Activated CD8-positive, alpha-beta memory T cell treated with anti-CD3 and anti-CD28 coated beads, Interleukin-2, amount 10 ng/mL, durations not matched to agents 7 days and 5 days (primary cell): ENCODE data around the gene ABI1. TPM values are rescaled to one million over a fixed set of nuclear protein-coding genes. Genes with fewer than 3 reads are reported as not detected.

Source experiments
- ATAC-seq: fragments of 150-1000 bp; cut with Tn5 transposase; one replicate; pipeline ENCODE4 v1.10.0; 2021; ENCODE audit warnings: moderate library complexity
- CTCF ChIA-PET: fragments of 350-600 bp; sonication (Branson Sonifier 250); formaldehyde crosslinking; loops from one replicate; lab custom pipeline; 2021; ENCODE audit warnings: antibody characterized with exemption; lab: Charles Lee
- DNase-seq: peaks from one replicate; pipeline ENCODE4 v3.0.0-alpha.2; 2020
- H3K27ac Mint-ChIP-seq: one replicate; pipeline ENCODE4 v1.8.0; 2021; ENCODE audit warnings: mild to moderate bottlenecking, mixed read lengths
- H3K27me3 Mint-ChIP-seq: one replicate; pipeline ENCODE4 v1.8.0; 2021; ENCODE audit warnings: mixed read lengths
- H3K36me3 Mint-ChIP-seq: one replicate; pipeline ENCODE4 v1.8.0; 2021; ENCODE audit warnings: mild to moderate bottlenecking, mixed read lengths
- H3K4me1 Mint-ChIP-seq: one replicate; pipeline ENCODE4 v1.8.0; 2021; ENCODE audit warnings: mixed read lengths
- H3K4me3 Mint-ChIP-seq: one replicate; pipeline ENCODE4 v1.8.0; 2021; ENCODE audit warnings: mild to moderate bottlenecking, moderate library complexity, mixed read lengths
- H3K9me3 Mint-ChIP-seq: one replicate; pipeline ENCODE4 v1.8.0; 2022; ENCODE audit warnings: low read depth, mixed read lengths
- total RNA-seq, 2 experiments: library from RNA; stranded (reverse); gene quantifications; one replicate each; pipeline ENCODE4 v1.2.3, GENCODE V29; 2021

Gene ABI1
- total RNA-seq, 2 experiments from 2014 or later: 55.1 to 55.4 TPM

DNA sequence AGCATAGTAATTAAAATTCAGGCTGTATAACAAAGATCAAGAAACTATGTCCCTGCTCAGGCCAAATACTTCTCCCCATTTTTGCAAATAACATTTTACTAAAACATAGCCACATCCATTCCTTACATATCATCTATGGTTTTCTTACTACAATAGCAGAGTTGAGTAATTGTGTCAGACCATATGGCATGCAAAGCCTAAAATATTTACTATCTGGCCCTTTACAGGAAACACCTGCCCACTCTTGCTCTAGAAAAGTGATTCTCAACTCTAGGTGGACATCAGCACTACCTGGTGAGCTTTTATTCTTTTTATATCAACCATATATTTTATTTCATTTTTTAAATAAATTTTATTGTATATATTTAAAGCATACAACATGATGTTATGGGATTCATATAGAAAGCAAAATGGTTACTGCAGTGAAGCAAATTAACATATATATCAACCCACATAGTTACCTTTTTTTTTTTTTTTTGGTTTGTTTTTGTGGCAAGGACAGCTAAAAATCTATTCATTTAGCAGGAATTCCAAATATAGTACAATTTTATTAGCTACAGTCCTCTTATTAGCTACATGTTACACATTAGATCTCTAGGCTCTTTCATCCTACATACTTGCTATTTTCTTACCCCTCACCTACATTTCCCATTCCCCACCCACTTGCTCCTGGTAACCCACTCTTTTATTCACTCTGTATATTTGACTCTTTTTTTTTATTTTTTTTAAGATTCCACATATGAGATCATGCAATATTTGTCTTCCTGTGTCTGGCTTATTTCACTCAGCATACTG, 19.6 kb downstream of the ABI1 start:
- peaks cover 39% of the 10 kb centered on the region for H3K4me1 Mint-ChIP-seq
- peaks cover 2% of the 10 kb centered on the region for H3K9me3 Mint-ChIP-seq
- H3K36me3 Mint-ChIP-seq: peaks cover 43% of the 10 kb centered on the region
- H3K4me3 Mint-ChIP-seq: no peak overlapping the region
- H3K27me3 Mint-ChIP-seq: no peaks in the 10 kb centered on the region
- CTCF ChIA-PET: interaction anchor here (0.9 kb wide), 1 partner anchor 115 kb away, joined by 3 read pairs; no protein-coding TSS in a partner anchor
- ATAC-seq (no peak), DNase-seq (no peak)
- H3K27ac Mint-ChIP-seq: no peak overlapping the region

DNA sequence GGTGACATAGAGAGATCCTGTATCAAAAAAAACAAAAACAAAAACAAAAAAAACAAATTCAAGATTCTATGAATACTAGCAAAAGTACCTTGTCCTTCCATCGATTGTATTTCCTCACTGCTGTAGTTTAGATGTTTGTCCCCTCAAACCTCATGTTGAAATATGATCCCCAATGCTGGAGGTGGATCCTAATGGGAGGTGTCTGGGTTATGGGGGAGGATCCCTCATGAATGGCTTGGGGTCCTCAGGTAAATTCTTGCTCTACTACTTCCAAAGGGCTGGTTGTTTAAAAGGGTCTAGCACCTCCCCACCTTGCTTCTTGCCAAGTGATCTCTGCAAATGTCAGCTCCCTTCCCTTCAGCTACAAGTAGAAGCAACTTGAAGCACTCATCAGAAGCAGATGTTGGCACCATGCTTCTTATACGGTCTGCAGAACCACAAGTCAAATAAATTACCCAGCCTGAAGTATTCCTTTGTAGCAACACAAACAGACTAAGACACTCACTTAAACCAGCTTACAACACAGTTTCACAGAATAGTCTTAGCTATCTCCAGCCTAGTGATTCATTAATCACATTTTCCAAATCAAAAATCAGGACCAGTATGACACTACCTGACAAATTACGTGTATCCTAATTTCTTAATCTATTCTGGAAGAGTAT, 20.7 kb downstream of the ABI1 start:
- peaks cover 47% of the 10 kb centered on the region for H3K36me3 Mint-ChIP-seq
- DNase-seq (no peak), ATAC-seq (no peak)
- peaks cover 37% of the 10 kb centered on the region for H3K4me1 Mint-ChIP-seq
- no peak overlapping the region for H3K27ac Mint-ChIP-seq
- H3K4me3 Mint-ChIP-seq: no peak overlapping the region
- H3K9me3 Mint-ChIP-seq: peaks cover 2% of the 10 kb centered on the region
- CTCF ChIA-PET: no interaction called here
- H3K27me3 Mint-ChIP-seq: no peaks in the 10 kb centered on the region

DNA sequence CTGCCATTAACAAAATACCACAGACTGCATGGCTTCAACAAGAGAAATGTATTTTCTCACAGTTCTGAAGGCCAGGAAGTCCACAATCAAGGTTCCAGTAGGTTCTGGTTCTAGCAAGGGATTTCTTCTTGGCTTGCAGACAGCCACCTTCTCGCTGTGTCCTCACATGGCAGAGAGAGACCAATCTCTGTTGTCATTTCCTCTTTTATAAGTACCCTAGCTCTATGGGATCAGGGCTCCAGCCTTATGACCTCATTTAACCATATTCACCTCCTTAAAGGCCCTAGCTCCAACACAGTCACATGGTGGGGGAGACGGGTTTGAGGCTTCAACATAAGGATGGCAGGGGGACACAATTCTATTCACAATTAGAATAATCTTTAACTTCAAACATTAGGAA, 23.6 kb downstream of the ABI1 start:
- no peak for ATAC-seq
- H3K27me3 Mint-ChIP-seq: no peaks in the 10 kb centered on the region
- H3K4me1 Mint-ChIP-seq: peaks cover 27% of the 10 kb centered on the region
- CTCF ChIA-PET: no interaction called here
- no peaks in the 10 kb centered on the region for H3K9me3 Mint-ChIP-seq
- H3K4me3 Mint-ChIP-seq: no peak overlapping the region
- H3K27ac Mint-ChIP-seq: no peak overlapping the region
- DNase-seq: no peak
- peaks cover 56% of the 10 kb centered on the region for H3K36me3 Mint-ChIP-seq

DNA sequence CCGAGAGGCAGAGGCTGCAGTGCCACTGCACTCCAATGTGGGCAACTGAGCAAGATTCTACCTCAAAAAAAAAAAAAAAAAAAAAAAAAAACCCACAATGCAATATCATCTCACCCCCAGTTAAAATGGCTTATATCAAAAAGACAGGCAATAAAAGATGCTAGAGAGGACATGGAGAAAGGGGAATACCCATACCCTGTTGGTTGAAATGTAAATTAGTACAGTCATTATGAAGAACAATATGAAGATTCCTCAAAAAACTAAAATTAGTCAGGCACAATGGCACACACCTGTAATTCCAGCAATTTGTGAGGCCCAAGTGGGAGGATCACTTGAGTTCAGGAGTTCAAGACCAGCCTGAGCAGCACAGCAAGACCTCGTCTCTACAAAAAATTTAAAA, 25.7 kb downstream of the ABI1 start:
- peaks cover 57% of the 10 kb centered on the region for H3K36me3 Mint-ChIP-seq
- ATAC-seq: no peak
- CTCF ChIA-PET: interaction anchor here (0.6 kb wide), 1 partner anchor 127 kb away, joined by 3 read pairs; no protein-coding TSS in a partner anchor
- H3K4me3 Mint-ChIP-seq: no peak overlapping the region
- H3K27me3 Mint-ChIP-seq: no peaks in the 10 kb centered on the region
- H3K9me3 Mint-ChIP-seq: no peaks in the 10 kb centered on the region
- no peak overlapping the region for H3K27ac Mint-ChIP-seq
- no peak for DNase-seq
- peaks cover 30% of the 10 kb centered on the region for H3K4me1 Mint-ChIP-seq

DNA sequence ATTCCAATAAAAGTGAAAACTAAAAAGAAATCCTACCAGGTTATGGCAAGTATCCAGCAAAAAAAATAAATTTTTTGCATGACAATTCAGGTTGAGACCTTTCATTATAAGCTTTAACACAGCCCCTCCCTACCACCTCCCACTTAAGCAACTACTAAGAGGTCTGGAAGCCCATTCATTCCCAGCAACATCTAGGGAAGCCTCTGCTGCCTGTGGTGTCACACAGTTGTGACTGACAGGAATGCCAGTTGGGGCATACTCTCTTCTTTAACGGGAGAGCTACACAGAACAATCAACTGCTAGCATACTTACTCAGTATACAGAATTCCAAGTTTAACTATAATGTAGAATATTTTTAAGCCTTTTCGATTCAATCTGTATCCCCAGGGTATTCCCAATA, 27.8 kb downstream of the ABI1 start:
- Mint-ChIP-seq H3K36me3 (peaks cover 50% of the 10 kb centered on the region), H3K9me3 (no peaks in the 10 kb centered on the region), H3K27ac (no peak overlapping the region), H3K4me1 (peaks cover 28% of the 10 kb centered on the region), H3K27me3 (no peaks in the 10 kb centered on the region), H3K4me3 (no peak overlapping the region)
- ATAC-seq: no peak
- DNase-seq: no peak
- CTCF ChIA-PET: interaction anchor here (0.8 to 0.9 kb wide), 2 partner anchors 27 to 38 kb away, joined by 3 read pairs; no protein-coding TSS in a partner anchor

GRCh38 chr10:26831936-26832335, 28.8 kb downstream of the ABI1 start:
- ATAC-seq: no peak
- no peak for DNase-seq
- Mint-ChIP-seq H3K36me3 (peaks cover 46% of the 10 kb centered on the region), H3K27ac (no peak overlapping the region), H3K9me3 (no peaks in the 10 kb centered on the region), H3K4me3 (no peak overlapping the region), H3K27me3 (no peaks in the 10 kb centered on the region), H3K4me1 (peaks cover 27% of the 10 kb centered on the region)
- CTCF ChIA-PET: no interaction called here

GRCh38 chr10:26829810-26830515, 30.8 kb downstream of the ABI1 start:
- peak overlapping the region; percentile 59 for H3K27ac Mint-ChIP-seq
- peaks cover 26% of the 10 kb centered on the region for H3K4me1 Mint-ChIP-seq
- ATAC-seq: peak; percentile 36
- H3K36me3 Mint-ChIP-seq: peaks cover 37% of the 10 kb centered on the region
- H3K9me3 Mint-ChIP-seq: no peaks in the 10 kb centered on the region
- H3K4me3 Mint-ChIP-seq: no peak overlapping the region
- DNase-seq: no peak
- CTCF ChIA-PET: no interaction called here
- no peaks in the 10 kb centered on the region for H3K27me3 Mint-ChIP-seq

- CTCF ChIA-PET: interaction anchor here (0.9 kb wide), 1 partner anchor 14 kb away, joined by 3 read pairs; no protein-coding TSS in a partner anchor
- no peak for DNase-seq
- no peak for ATAC-seq
- H3K27ac Mint-ChIP-seq: no peak overlapping the region
- no peaks in the 10 kb centered on the region for H3K27me3 Mint-ChIP-seq
- no peak overlapping the region for H3K4me3 Mint-ChIP-seq
- peaks cover 25% of the 10 kb centered on the region for H3K4me1 Mint-ChIP-seq
- H3K36me3 Mint-ChIP-seq: peaks cover 41% of the 10 kb centered on the region
- no peaks in the 10 kb centered on the region for H3K9me3 Mint-ChIP-seq
Measured at GRCh38 chr10:26824015-26824690, 36.6 kb downstream of the ABI1 start.

DNA sequence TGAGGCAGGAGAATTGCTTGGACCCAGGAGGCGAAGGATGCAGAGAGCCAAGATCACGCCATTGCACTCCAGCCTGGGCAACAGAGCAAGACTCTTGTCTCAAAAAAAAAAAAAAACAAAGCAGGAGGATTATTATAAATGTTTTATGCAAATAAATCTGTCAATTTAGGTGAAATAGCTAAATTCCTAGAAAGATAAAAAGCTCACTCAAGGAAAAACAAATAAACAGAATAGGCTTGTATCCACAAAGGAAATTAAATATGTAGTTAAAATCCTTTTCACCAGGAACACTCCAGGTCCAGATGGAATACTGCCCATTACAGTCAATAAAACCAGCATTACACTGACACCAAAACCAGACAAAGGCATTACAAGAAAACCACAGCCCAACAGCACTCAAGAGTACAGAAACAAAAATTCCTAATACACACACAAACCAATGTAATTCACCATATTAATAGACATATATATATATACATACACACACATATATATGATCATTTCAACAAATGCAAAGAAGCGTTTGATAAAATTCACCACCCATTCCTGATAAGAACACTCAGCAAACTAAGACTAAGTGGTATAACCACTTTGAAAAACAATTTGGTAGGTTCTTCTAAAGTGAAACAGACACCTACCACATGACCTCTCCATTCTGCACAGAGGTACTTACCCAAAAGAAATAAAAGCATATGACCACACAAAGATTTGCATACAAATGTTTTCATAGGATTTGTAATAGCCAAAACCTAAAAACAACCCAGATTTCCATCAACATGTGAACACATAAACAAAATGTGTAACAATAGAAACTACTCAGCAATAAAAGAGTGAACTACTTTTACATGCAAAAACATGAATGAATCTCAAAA, 38.8 kb downstream of the ABI1 start:
- no peaks in the 10 kb centered on the region for H3K27me3 Mint-ChIP-seq
- DNase-seq: no peak
- CTCF ChIA-PET: interaction anchor here (0.6 kb wide), 1 partner anchor 107 kb away, joined by 3 read pairs; no protein-coding TSS in a partner anchor
- H3K9me3 Mint-ChIP-seq: no peaks in the 10 kb centered on the region
- ATAC-seq: no peak
- peak overlapping the region; percentile 24 for H3K27ac Mint-ChIP-seq
- peaks cover 50% of the 10 kb centered on the region for H3K36me3 Mint-ChIP-seq
- H3K4me3 Mint-ChIP-seq: no peak overlapping the region
- H3K4me1 Mint-ChIP-seq: peaks cover 24% of the 10 kb centered on the region

DNA sequence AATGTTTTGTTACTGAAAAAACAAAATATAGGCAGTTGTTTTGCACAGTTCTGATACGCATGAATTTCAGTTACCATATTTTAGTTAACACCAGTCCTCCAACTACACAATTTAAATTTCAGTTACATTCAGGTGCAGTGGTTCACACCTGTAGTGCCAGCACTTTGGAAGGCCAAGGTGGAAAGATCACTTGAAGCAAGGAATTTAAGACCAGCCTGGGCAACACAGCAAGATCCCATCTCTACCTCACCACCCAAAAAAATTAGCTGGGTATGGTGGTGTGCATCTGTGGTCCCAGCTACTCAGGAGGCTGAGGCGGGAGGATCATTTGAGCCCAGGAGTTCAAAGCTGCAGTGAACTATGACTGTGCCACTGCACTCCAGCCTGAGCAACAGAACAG, 45.3 kb downstream of the ABI1 start:
- H3K4me3 Mint-ChIP-seq: no peak overlapping the region
- H3K27me3 Mint-ChIP-seq: no peaks in the 10 kb centered on the region
- DNase-seq (no peak), ATAC-seq (no peak)
- H3K27ac Mint-ChIP-seq: no peak overlapping the region
- no peaks in the 10 kb centered on the region for H3K9me3 Mint-ChIP-seq
- peaks cover 51% of the 10 kb centered on the region for H3K36me3 Mint-ChIP-seq
- CTCF ChIA-PET: interaction anchor here (1.0 to 1.1 kb wide), 2 partner anchors 10 to 67 kb away, joined by 3 to 5 read pairs; no protein-coding TSS in a partner anchor
- H3K4me1 Mint-ChIP-seq: peaks cover 11% of the 10 kb centered on the region

- CTCF ChIA-PET: interaction anchor here (0.7 to 1.0 kb wide), 2 partner anchors 11 to 14 kb away, joined by 3 read pairs; no protein-coding TSS in a partner anchor
- no peaks in the 10 kb centered on the region for H3K27me3 Mint-ChIP-seq
- no peak overlapping the region for H3K27ac Mint-ChIP-seq
- no peak overlapping the region for H3K4me3 Mint-ChIP-seq
- DNase-seq (no peak), ATAC-seq (no peak)
- H3K4me1 Mint-ChIP-seq: peaks cover 24% of the 10 kb centered on the region
- no peaks in the 10 kb centered on the region for H3K9me3 Mint-ChIP-seq
- peaks cover 33% of the 10 kb centered on the region for H3K36me3 Mint-ChIP-seq
Measured at GRCh38 chr10:26810435-26811026, 50.2 kb downstream of the ABI1 start.

- Mint-ChIP-seq H3K4me3 (no peak overlapping the region), H3K27ac (no peak overlapping the region), H3K36me3 (peaks cover 33% of the 10 kb centered on the region), H3K27me3 (no peaks in the 10 kb centered on the region), H3K4me1 (peaks cover 29% of the 10 kb centered on the region), H3K9me3 (no peaks in the 10 kb centered on the region)
- ATAC-seq (no peak), DNase-seq (no peak)
- CTCF ChIA-PET: interaction anchor here (0.6 to 0.7 kb wide), 2 partner anchors 14 to 21 kb away, joined by 3 read pairs; no protein-coding TSS in a partner anchor
Measured at GRCh38 chr10:26809973-26810372, 50.8 kb downstream of the ABI1 start.
